Hepatocyte (in vitro differentiated cells): ENCODE data around the gene KRTAP10-5.

Experiments used
- EZH2 ChIP-seq: fragments of 200-600 bp; sonication (generic); IDR thresholded peaks from 2 replicates; pipeline ENCODE4 v1.6.1; 2016; ENCODE audit warnings: antibody characterized with exemption, mild to moderate bottlenecking, borderline replicate concordance
- EZH2phosphoT487 ChIP-seq: fragments of 200-600 bp; sonication (generic); IDR thresholded peaks from one replicate; pipeline ENCODE4 v1.6.1; 2018; ENCODE audit warnings: antibody characterized with exemption, mild to moderate bottlenecking, low read depth, moderate library complexity; ENCODE audit not compliant: unreplicated experiment, severe bottlenecking
- TF ChIP-seq, protein P1 (sequence below): fragments of 200-600 bp; sonication (generic); IDR thresholded peaks from 2 replicates; pipeline ENCODE4 v1.5.1; 2016; ENCODE audit warnings: antibody characterized with exemption, mild to moderate bottlenecking; ENCODE audit not compliant: poor library complexity

GRCh38 chr21:44537930-44538911 lies 42.2 kb downstream of the KRTAP10-5 start:
- TF ChIP-seq, protein P1, sequence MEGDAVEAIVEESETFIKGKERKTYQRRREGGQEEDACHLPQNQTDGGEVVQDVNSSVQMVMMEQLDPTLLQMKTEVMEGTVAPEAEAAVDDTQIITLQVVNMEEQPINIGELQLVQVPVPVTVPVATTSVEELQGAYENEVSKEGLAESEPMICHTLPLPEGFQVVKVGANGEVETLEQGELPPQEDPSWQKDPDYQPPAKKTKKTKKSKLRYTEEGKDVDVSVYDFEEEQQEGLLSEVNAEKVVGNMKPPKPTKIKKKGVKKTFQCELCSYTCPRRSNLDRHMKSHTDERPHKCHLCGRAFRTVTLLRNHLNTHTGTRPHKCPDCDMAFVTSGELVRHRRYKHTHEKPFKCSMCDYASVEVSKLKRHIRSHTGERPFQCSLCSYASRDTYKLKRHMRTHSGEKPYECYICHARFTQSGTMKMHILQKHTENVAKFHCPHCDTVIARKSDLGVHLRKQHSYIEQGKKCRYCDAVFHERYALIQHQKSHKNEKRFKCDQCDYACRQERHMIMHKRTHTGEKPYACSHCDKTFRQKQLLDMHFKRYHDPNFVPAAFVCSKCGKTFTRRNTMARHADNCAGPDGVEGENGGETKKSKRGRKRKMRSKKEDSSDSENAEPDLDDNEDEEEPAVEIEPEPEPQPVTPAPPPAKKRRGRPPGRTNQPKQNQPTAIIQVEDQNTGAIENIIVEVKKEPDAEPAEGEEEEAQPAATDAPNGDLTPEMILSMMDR, result no peak
- no peak for TF ChIP-seq EZH2phosphoT487
- TF ChIP-seq EZH2, result no peak
